HG02981 (cell line): ENCODE results near the gene ADAT2.

Experiments
- ATAC-seq: cut with Tn5 transposase; IDR thresholded peaks from one replicate; pipeline ENCODE4 v1.9.1; 2021; ENCODE audit warnings: mild to moderate bottlenecking, moderate library complexity; ENCODE audit not compliant: unreplicated experiment

ADAT2 gene

GRCh38 chr6:143399176-143399575, 51.3 kb downstream of the ADAT2 start:
- no peak for ATAC-seq

- no peak for ATAC-seq
Observed at GRCh38 chr6:143397227-143398222, 53.0 kb downstream of the ADAT2 start.

- ATAC-seq: no peak
Observed at GRCh38 chr6:143396497-143397226, 53.8 kb downstream of the ADAT2 start.

- ATAC-seq: no peak
Observed at GRCh38 chr6:143395699-143396098, 54.8 kb downstream of the ADAT2 start.

GRCh38 chr6:143394389-143394788, 56.1 kb downstream of the ADAT2 start:
- ATAC-seq: no peak

- no peak for ATAC-seq
Observed at GRCh38 chr6:143390278-143390677, 60.2 kb downstream of the ADAT2 start.

- ATAC-seq: no peak
Observed at GRCh38 chr6:143385636-143386035, 64.9 kb downstream of the ADAT2 start.

- no peak for ATAC-seq
Observed at GRCh38 chr6:143376861-143377260, 73.6 kb downstream of the ADAT2 start.

- no peak for ATAC-seq
Observed at GRCh38 chr6:143376375-143376774, 74.1 kb downstream of the ADAT2 start.

- ATAC-seq: no peak
Observed at GRCh38 chr6:143375022-143375585, 75.4 kb downstream of the ADAT2 start.

GRCh38 chr6:143374014-143374413, 76.5 kb downstream of the ADAT2 start:
- no peak for ATAC-seq
